Spinal cord (tissue), 10 donors: Measurements from ENCODE around the gene GSX2. TPM values are rescaled to one million over a fixed set of nuclear protein-coding genes. Genes with fewer than 3 reads are reported as not detected.
A peak's percentile ranks its signal among the peaks of the same experiment; 100 is the strongest.

ENCODE experiments used
- DNase-seq, 6 donors: peaks; one replicate each; pipeline versions ENCODE4 v3.0.0 to v3.0.0-alpha.2; 2013 to 2015; ENCODE audit warnings: low spot score in 6 of 6, low read depth in 4 of 6
- H3K27ac ChIP-seq: one replicate; pipeline ENCODE4 v1.5.1; 2013; ENCODE audit warnings: low read depth, low read length, control low read depth
- H3K27me3 ChIP-seq: one replicate; pipeline ENCODE4 v1.6.1; 2013; ENCODE audit warnings: low read length; ENCODE audit not compliant: control insufficient read depth, insufficient read depth
- H3K36me3 ChIP-seq: one replicate; pipeline ENCODE4 v1.6.1; 2013; ENCODE audit warnings: low read length; ENCODE audit not compliant: control insufficient read depth, insufficient read depth
- H3K4me1 ChIP-seq: one replicate; pipeline ENCODE4 v1.6.1; 2013; ENCODE audit warnings: low read length; ENCODE audit not compliant: control insufficient read depth, insufficient read depth
- H3K4me3 ChIP-seq: one replicate; pipeline ENCODE4 v1.5.1; 2013; ENCODE audit warnings: low read depth, low read length, control low read depth
- H3K9me3 ChIP-seq: one replicate; pipeline ENCODE4 v1.6.1; 2013; ENCODE audit warnings: low read length; ENCODE audit not compliant: control insufficient read depth, insufficient read depth
- WGBS: methylation state at CpG from one replicate; pipeline ENCODE4 v1.1.5; 2013; ENCODE audit warnings: missing lambda C conversion rate; ENCODE audit not compliant: insufficient coverage; 5-methylcytosine and 5-hydroxymethylcytosine counted together
- polyA plus RNA-seq, 2 donors: library from polyadenylated mRNA; unstranded; fragments of 120-200 nt; gene quantifications; one replicate each; pipeline ENCODE4 v1.2.1, GENCODE V29; 2013; ENCODE audit not compliant: insufficient read length in 2 of 2
- total RNA-seq, 2 donors: library from RNA; depleted of rRNA in 1 of 2; stranded (reverse); fragments of 120-200 nt in 1 of 2; fragments of >200 nt in 1 of 2; gene quantifications; one replicate each; pipeline versions ENCODE4 v1.2.3 to v1.2.4, GENCODE V29; 2013 to 2014
- donor health status: healthy.

Gene GSX2
- total and polyA plus RNA-seq, 4 donors, result 0.17 to 0.20 TPM; not detected in 2

- Histone ChIP-seq H3K27ac (no peak overlapping the region), H3K36me3 (no peaks in the 10 kb centered on the region), H3K4me3 (no peak overlapping the region), H3K9me3 (no peaks in the 10 kb centered on the region), H3K4me1 (no peaks in the 10 kb centered on the region), H3K27me3 (no peaks in the 10 kb centered on the region)
- DNase-seq, result no peak
- no CpG with 5 or more reads among the region's 2 CpGs for WGBS
These were observed 26.6 kb upstream of the GSX2 start for GRCh38 chr4:54073271-54073880.

GRCh38 chr4:54074381-54074780, 25.6 kb upstream of the GSX2 start:
- H3K36me3 ChIP-seq, result no peaks in the 10 kb centered on the region
- H3K4me3 ChIP-seq, result no peak overlapping the region
- H3K27me3 ChIP-seq, result no peaks in the 10 kb centered on the region
- H3K4me1 ChIP-seq, result no peaks in the 10 kb centered on the region
- no peaks in the 10 kb centered on the region for H3K9me3 ChIP-seq
- no peak overlapping the region for H3K27ac ChIP-seq
- no peak for DNase-seq

GRCh38 chr4:54076673-54077072, 23.3 kb upstream of the GSX2 start:
- no peak overlapping the region for H3K4me3 ChIP-seq
- no peaks in the 10 kb centered on the region for H3K9me3 ChIP-seq
- H3K27ac ChIP-seq, result no peak overlapping the region
- H3K36me3 ChIP-seq, result no peaks in the 10 kb centered on the region
- DNase-seq, result no peak
- H3K27me3 ChIP-seq, result no peaks in the 10 kb centered on the region
- no peaks in the 10 kb centered on the region for H3K4me1 ChIP-seq

- Histone ChIP-seq H3K27me3 (no peaks in the 10 kb centered on the region), H3K4me1 (no peaks in the 10 kb centered on the region), H3K27ac (no peak overlapping the region), H3K36me3 (no peaks in the 10 kb centered on the region), H3K4me3 (no peak overlapping the region), H3K9me3 (no peaks in the 10 kb centered on the region)
- DNase-seq, result no peak
- 80% methylated on average over 1 of the region's 1 CpG for WGBS
These were observed 22.2 kb upstream of the GSX2 start for GRCh38 chr4:54077812-54078211.

- H3K4me1 ChIP-seq, result no peaks in the 10 kb centered on the region
- H3K36me3 ChIP-seq, result no peaks in the 10 kb centered on the region
- DNase-seq, result no peak
- no peak overlapping the region for H3K4me3 ChIP-seq
- no peaks in the 10 kb centered on the region for H3K27me3 ChIP-seq
- no CpG with 5 or more reads among the region's 1 CpG for WGBS
- no peaks in the 10 kb centered on the region for H3K9me3 ChIP-seq
- H3K27ac ChIP-seq, result no peak overlapping the region
These were observed 17.8 kb upstream of the GSX2 start for GRCh38 chr4:54082168-54082567.

GRCh38 chr4:54085284-54085683, 14.7 kb upstream of the GSX2 start:
- WGBS, result 38% methylated on average over 1 of the region's 3 CpGs
- no peaks in the 10 kb centered on the region for H3K9me3 ChIP-seq
- DNase-seq, result peak in 1 of 6 donors; percentile 59
- H3K4me3 ChIP-seq, result no peak overlapping the region
- no peaks in the 10 kb centered on the region for H3K36me3 ChIP-seq
- no peaks in the 10 kb centered on the region for H3K4me1 ChIP-seq
- H3K27me3 ChIP-seq, result peaks cover 11% of the 10 kb centered on the region
- no peak overlapping the region for H3K27ac ChIP-seq

GRCh38 chr4:54089875-54090274, 10.1 kb upstream of the GSX2 start:
- no peak overlapping the region for H3K27ac ChIP-seq
- H3K4me1 ChIP-seq, result peaks cover 16% of the 10 kb centered on the region
- H3K9me3 ChIP-seq, result no peaks in the 10 kb centered on the region
- DNase-seq, result no peak
- H3K4me3 ChIP-seq, result no peak overlapping the region
- no peaks in the 10 kb centered on the region for H3K36me3 ChIP-seq
- WGBS, result no CpG with 5 or more reads among the region's 1 CpG
- peaks cover 57% of the 10 kb centered on the region for H3K27me3 ChIP-seq

- WGBS, result 94% methylated on average over 3 of the region's 8 CpGs
- Histone ChIP-seq H3K36me3 (no peaks in the 10 kb centered on the region), H3K27ac (no peak overlapping the region), H3K4me1 (peaks cover 19% of the 10 kb centered on the region), H3K4me3 (no peak overlapping the region), H3K27me3 (peaks cover 62% of the 10 kb centered on the region), H3K9me3 (no peaks in the 10 kb centered on the region)
- DNase-seq, result no peak
These were observed 9.6 kb upstream of the GSX2 start for GRCh38 chr4:54090404-54090803.

- peaks cover 22% of the 10 kb centered on the region for H3K4me1 ChIP-seq
- 17% methylated on average over 27 of the region's 27 CpGs for WGBS
- peaks cover 68% of the 10 kb centered on the region for H3K27me3 ChIP-seq
- peak overlapping the region; percentile 56 for H3K4me3 ChIP-seq
- H3K9me3 ChIP-seq, result no peaks in the 10 kb centered on the region
- H3K36me3 ChIP-seq, result no peaks in the 10 kb centered on the region
- H3K27ac ChIP-seq, result no peak overlapping the region
- peak in 1 of 6 donors; percentile 29 for DNase-seq
These were observed 8.9 kb upstream of the GSX2 start for GRCh38 chr4:54090804-54091623.
